ENCODE results near the gene CD300A. TPM values are rescaled to one million over a fixed set of nuclear protein-coding genes. Genes with fewer than 3 reads are reported as not detected.

The CD300A gene
- 1 to 10 TPM; 8.4 to 9.9 TPM for total RNA-seq
- polyA plus RNA-seq (ENCODE audit: insufficient read length in 2 of 2) = 1 to 10 TPM; 6.7 to 8.2 TPM
- long read RNA-seq, donor 1, partial matches to known transcripts = 0 of 3 reads
- long read RNA-seq, donor 1, other reads (novel, unspliced or antisense) = 0 of 3 reads
- long read RNA-seq, donor 2, partial matches to known transcripts = 0 of 2 reads
- long read RNA-seq, donor 2, other reads (novel, unspliced or antisense) = 0 of 2 reads
- long read RNA-seq, donor 3 = 0 reads
- long read RNA-seq, donor 4, partial matches to known transcripts = 0 of 2 reads
- long read RNA-seq, donor 4, other reads (novel, unspliced or antisense) = 0 of 2 reads

DNA sequence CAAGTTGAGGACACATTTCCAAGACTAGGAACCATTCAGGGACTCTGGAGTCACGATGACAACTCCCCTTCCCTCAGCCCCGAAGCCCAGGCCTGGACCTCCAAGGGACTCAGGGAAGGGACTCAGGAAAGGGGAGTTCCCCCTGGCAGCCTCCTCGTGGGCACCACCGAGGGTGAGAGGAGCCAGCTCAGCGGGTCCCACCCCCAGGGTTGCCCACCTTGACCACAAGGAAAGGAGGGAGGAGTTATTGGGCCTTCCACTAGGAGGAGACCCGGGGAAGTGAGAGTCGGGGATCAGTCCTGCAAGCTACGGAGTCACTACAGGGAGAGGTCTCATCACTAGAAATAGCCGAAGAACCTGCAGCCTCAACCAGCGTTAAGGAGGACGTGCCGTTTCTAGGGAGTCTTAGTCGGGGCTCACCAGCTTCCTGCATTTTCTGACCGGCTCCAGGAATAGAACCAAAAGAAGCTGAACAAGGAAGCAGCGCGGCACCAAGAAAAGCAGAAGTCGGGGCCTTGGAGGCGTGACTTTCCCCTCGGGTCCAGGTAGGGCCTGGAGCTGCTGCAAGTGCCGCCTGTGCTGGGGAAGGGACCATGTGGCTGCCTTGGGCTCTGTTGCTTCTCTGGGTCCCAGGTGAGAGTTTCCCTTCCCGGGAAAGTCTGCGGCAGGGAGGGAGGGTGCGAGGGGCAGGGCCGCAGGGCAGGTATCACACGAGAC lies at the start of gene CD300A:
CD300A (plus strand) TSS at position 524 of the 717 bp plus-strand sequence; CDS start at position 594, 70 bp downstream.
- peak within 1 kb of the TSS; percentile 27 for H3K4me3 ChIP-seq (ENCODE audit: low read depth, low read length)
- peak in 2 of 6 donors; percentile 37 to 65 for DNase-seq (ENCODE audit: low read depth in 4 of 6, low spot score in 6 of 6)
- H3K27me3 ChIP-seq (ENCODE audit: control insufficient read depth, insufficient read depth, low read length) = peaks cover 18% of the 10 kb centered on the region
- H3K27ac ChIP-seq (ENCODE audit: low read depth, low read length) = no peak within 1 kb of the TSS
- H3K9me3 ChIP-seq (ENCODE audit: control insufficient read depth, insufficient read depth, low read length) = no peaks in the 10 kb centered on the region
- H3K4me1 ChIP-seq (ENCODE audit: control insufficient read depth, insufficient read depth, low read length) = peaks cover 12% of the 10 kb centered on the region
- peaks cover 2% of the 10 kb centered on the region for H3K36me3 ChIP-seq (ENCODE audit: control insufficient read depth, insufficient read depth, low read length)
- WGBS (ENCODE audit: insufficient coverage) = 19% methylated on average over 25 of the region's 25 CpGs

DNA sequence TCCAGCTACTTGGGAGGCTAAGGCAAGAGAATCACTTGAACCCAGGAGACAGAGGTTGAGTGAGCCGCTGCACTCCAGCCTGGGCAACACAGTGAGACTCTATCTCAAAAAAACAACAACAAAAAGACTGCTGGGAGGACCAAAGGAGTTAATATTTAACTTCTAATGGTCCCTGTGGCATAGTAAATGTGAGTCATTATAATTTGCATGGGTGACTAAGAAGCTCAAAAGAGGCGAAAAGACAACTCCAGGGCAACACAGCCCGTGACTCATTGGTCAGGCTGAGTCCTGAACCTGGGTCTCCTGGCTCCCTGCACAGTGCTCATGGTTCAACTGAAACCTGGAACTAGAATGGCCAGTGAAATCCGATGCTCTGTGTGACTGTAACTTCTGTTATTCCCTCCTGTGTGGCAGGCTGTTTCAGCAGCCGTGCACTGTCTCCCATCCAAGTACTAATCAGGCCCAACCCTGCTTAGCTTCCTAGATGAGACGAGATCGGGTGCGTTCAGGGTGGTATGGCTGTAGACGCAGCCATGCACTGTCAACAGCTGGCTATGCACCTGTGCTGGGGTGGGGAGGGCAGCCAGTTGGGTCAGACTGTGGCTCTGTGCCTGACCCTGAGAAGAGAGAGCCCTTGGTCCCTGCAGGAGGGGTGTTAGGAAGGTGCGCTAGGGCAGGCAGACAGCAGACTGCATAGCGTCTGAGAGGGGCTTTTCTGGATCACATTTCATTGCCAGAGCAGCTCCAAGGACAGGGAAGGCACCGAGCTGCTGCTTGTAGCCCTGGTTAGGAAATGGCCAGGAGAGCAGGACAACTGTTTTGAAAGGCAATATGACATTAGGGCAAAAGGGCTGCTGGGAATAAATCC lies 49.0 kb upstream of the CD300A start:
- Histone ChIP-seq H3K36me3 (ENCODE audit: control insufficient read depth, insufficient read depth, low read length) (no peaks in the 10 kb centered on the region), H3K4me3 (ENCODE audit: low read depth, low read length) (no peak overlapping the region), H3K9me3 (ENCODE audit: control insufficient read depth, insufficient read depth, low read length) (no peaks in the 10 kb centered on the region), H3K4me1 (ENCODE audit: control insufficient read depth, insufficient read depth, low read length) (peaks cover 2% of the 10 kb centered on the region), H3K27ac (ENCODE audit: low read depth, low read length) (no peak overlapping the region), H3K27me3 (ENCODE audit: control insufficient read depth, insufficient read depth, low read length) (no peaks in the 10 kb centered on the region)
- no peak for DNase-seq (ENCODE audit: low read depth in 4 of 6, low spot score in 6 of 6)
- WGBS (ENCODE audit: insufficient coverage) = 57% methylated on average over 11 of the region's 12 CpGs

DNA sequence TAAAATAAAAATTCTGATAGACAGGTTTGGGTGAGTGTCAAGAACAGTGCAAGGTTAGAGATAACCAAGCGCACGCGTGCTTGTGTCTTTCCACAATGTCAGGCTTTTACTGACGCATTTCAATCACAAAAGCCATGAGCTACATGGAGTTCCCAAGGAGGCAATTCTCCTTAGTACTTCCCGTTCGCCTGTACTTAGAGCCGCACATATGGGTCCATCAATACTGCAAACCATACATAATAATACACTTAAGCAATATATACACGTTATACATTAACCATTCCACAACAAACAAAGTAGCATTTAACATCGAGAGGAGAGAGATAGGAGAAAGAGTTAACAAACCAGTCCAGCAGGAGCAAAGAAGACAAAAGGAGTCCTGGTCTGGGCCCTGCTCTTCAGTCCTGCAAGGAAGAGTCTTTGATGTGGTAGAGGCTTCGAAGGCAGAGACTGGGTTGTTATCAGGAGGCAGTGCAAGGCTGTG lies 46.5 kb upstream of the CD300A start:
- H3K4me3 ChIP-seq (ENCODE audit: low read depth, low read length) = no peak overlapping the region
- H3K27ac ChIP-seq (ENCODE audit: low read depth, low read length) = no peak overlapping the region
- 92% methylated on average over 9 of the region's 10 CpGs for WGBS (ENCODE audit: insufficient coverage)
- DNase-seq (ENCODE audit: low read depth in 4 of 6, low spot score in 6 of 6) = no peak
- H3K4me1 ChIP-seq (ENCODE audit: control insufficient read depth, insufficient read depth, low read length) = no peaks in the 10 kb centered on the region
- H3K36me3 ChIP-seq (ENCODE audit: control insufficient read depth, insufficient read depth, low read length) = no peaks in the 10 kb centered on the region
- H3K9me3 ChIP-seq (ENCODE audit: control insufficient read depth, insufficient read depth, low read length) = no peaks in the 10 kb centered on the region
- no peaks in the 10 kb centered on the region for H3K27me3 ChIP-seq (ENCODE audit: control insufficient read depth, insufficient read depth, low read length)

DNA sequence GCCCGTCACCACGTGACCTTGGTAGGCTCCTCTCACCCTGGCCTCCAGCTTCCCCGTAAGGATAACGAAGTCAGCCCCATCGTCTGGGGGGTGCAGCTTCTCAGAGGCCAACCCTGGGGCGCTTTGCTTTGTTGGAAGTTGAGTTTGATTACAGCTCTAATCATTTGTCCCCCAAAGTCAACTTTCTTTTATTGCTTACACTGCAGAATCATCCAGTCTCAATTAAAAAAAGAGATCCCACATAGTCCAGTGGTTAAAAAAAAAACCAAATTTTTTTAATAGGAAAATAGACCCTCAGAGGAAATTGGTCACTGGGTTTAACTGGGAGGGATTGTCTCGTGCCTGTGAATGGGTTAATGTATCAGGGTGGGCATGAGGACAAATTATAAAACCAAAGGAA lies 42.3 kb upstream of the CD300A start:
- H3K36me3 ChIP-seq (ENCODE audit: control insufficient read depth, insufficient read depth, low read length) = no peaks in the 10 kb centered on the region
- peaks cover 3% of the 10 kb centered on the region for H3K4me1 ChIP-seq (ENCODE audit: control insufficient read depth, insufficient read depth, low read length)
- no peak overlapping the region for H3K4me3 ChIP-seq (ENCODE audit: low read depth, low read length)
- H3K27me3 ChIP-seq (ENCODE audit: control insufficient read depth, insufficient read depth, low read length) = no peaks in the 10 kb centered on the region
- DNase-seq (ENCODE audit: low read depth in 4 of 6, low spot score in 6 of 6) = no peak
- no peak overlapping the region for H3K27ac ChIP-seq (ENCODE audit: low read depth, low read length)
- WGBS (ENCODE audit: insufficient coverage) = 80% methylated on average over 2 of the region's 7 CpGs
- no peaks in the 10 kb centered on the region for H3K9me3 ChIP-seq (ENCODE audit: control insufficient read depth, insufficient read depth, low read length)

DNA sequence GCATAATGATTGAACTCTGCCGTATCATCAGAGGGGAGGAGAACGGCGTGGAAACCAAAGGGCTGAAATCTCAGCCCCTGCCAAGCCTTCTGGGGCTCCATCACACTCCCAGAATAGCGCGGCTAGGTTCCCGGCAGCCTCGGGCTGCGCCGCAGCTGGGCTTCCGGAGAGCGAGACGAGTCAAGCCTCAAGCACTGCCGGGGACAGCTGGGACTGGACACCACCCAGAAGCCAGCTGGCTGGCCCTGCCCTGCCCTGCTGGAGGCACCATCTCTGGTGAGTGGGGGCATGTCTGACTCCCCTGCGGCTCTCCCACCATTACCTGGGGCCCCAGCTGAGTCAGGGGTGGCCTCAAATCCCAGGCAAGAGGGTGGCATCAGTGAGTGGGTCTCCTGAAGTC lies 41.8 kb upstream of the CD300A start:
- DNase-seq (ENCODE audit: low read depth in 4 of 6, low spot score in 6 of 6) = no peak
- H3K4me3 ChIP-seq (ENCODE audit: low read depth, low read length) = no peak overlapping the region
- WGBS (ENCODE audit: insufficient coverage) = 58% methylated on average over 14 of the region's 14 CpGs
- peaks cover 5% of the 10 kb centered on the region for H3K4me1 ChIP-seq (ENCODE audit: control insufficient read depth, insufficient read depth, low read length)
- no peaks in the 10 kb centered on the region for H3K36me3 ChIP-seq (ENCODE audit: control insufficient read depth, insufficient read depth, low read length)
- no peak overlapping the region for H3K27ac ChIP-seq (ENCODE audit: low read depth, low read length)
- no peaks in the 10 kb centered on the region for H3K9me3 ChIP-seq (ENCODE audit: control insufficient read depth, insufficient read depth, low read length)
- peaks cover 2% of the 10 kb centered on the region for H3K27me3 ChIP-seq (ENCODE audit: control insufficient read depth, insufficient read depth, low read length)

DNA sequence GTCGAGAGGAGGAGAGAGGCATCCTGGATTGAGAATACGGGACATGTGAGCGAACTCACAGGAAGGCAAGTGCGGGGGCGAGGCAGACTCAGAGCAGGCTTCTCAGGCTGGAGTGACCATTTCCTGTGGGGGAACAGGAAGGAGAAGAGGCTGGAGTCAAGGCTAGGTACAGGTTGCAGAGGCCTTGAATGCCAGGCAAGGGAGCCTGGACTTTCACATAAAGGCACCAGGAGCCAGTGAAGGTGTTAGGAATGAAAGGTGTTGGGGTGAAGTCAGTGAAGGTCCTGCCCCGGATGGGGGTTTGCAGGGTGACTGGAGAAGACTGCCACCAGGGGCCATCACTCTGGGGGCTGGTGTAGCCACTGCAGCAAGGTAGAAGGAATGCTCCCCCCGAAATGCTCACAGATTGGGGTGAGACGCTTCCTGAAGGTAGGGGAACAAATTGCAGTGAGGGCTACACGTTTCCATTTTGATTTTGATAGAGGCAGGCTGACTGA lies 39.8 kb upstream of the CD300A start:
- H3K27me3 ChIP-seq (ENCODE audit: control insufficient read depth, insufficient read depth, low read length) = peaks cover 19% of the 10 kb centered on the region
- no peaks in the 10 kb centered on the region for H3K9me3 ChIP-seq (ENCODE audit: control insufficient read depth, insufficient read depth, low read length)
- no peaks in the 10 kb centered on the region for H3K36me3 ChIP-seq (ENCODE audit: control insufficient read depth, insufficient read depth, low read length)
- H3K4me3 ChIP-seq (ENCODE audit: low read depth, low read length) = no peak overlapping the region
- no peak overlapping the region for H3K27ac ChIP-seq (ENCODE audit: low read depth, low read length)
- H3K4me1 ChIP-seq (ENCODE audit: control insufficient read depth, insufficient read depth, low read length) = peaks cover 25% of the 10 kb centered on the region
- WGBS (ENCODE audit: insufficient coverage) = 78% methylated on average over 9 of the region's 9 CpGs
- no peak for DNase-seq (ENCODE audit: low read depth in 4 of 6, low spot score in 6 of 6)

DNA sequence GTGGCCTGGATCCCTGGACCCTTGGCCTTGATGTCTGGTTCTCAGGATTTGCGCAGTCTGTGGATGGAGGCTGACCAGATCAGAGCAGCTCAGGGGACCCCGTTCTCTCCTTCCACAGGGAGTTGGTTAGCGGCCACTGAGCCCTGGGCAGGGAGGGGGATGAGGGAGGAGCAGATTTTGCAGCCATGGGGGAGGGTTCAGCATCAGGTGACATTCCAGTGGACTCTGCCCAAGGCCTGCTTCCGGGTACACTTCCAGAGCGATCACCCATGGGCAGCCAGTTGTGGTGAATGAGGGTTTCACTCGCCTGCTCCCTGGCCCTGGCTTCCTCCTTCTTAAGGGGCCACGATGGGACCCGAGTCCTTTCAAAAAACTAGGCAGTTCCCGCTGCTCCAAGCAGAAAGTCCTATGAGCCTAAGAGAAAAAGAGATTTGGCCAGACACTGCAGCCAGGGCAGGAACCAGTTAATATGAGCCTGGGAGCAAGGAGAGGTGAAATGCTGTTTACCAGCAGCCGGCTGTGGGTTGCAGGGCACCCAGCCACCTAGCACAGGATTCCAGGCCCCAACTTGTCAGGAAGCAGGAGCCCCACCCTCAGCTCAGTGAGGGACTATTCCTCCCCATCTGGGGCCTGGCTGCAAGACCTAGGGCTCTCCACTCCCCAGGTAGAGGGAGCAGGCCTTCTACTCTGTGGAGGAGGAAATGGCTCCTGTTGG lies 39.2 kb upstream of the CD300A start:
- H3K27ac ChIP-seq (ENCODE audit: low read depth, low read length) = no peak overlapping the region
- WGBS (ENCODE audit: insufficient coverage) = 56% methylated on average over 10 of the region's 10 CpGs
- H3K4me3 ChIP-seq (ENCODE audit: low read depth, low read length) = no peak overlapping the region
- no peak for DNase-seq (ENCODE audit: low read depth in 4 of 6, low spot score in 6 of 6)
- H3K9me3 ChIP-seq (ENCODE audit: control insufficient read depth, insufficient read depth, low read length) = no peaks in the 10 kb centered on the region
- peaks cover 30% of the 10 kb centered on the region for H3K4me1 ChIP-seq (ENCODE audit: control insufficient read depth, insufficient read depth, low read length)
- no peaks in the 10 kb centered on the region for H3K36me3 ChIP-seq (ENCODE audit: control insufficient read depth, insufficient read depth, low read length)
- H3K27me3 ChIP-seq (ENCODE audit: control insufficient read depth, insufficient read depth, low read length) = peaks cover 24% of the 10 kb centered on the region

DNA sequence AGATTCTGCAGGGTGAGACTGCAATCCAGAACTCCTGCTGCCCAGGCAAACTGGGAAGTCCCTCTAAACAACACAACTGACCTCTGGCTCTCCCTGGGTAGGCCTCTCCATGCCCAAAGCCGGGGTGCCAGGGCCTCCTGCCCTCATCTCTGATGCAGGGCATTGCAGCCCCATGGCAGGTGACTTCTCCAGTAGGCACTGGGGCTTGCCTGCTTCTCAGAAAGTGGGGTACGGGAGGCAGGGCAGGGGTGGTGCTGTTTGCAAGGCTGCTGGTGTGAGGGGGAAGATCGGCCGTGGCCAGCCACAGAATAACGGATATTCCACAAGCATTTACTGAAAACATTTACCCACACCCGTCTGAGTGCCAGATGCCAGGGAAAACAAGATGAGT lies 38.7 kb upstream of the CD300A start:
- Histone ChIP-seq H3K27me3 (ENCODE audit: control insufficient read depth, insufficient read depth, low read length) (peaks cover 28% of the 10 kb centered on the region), H3K27ac (ENCODE audit: low read depth, low read length) (no peak overlapping the region), H3K9me3 (ENCODE audit: control insufficient read depth, insufficient read depth, low read length) (no peaks in the 10 kb centered on the region), H3K4me1 (ENCODE audit: control insufficient read depth, insufficient read depth, low read length) (peaks cover 34% of the 10 kb centered on the region), H3K4me3 (ENCODE audit: low read depth, low read length) (no peak overlapping the region), H3K36me3 (ENCODE audit: control insufficient read depth, insufficient read depth, low read length) (no peaks in the 10 kb centered on the region)
- no peak for DNase-seq (ENCODE audit: low read depth in 4 of 6, low spot score in 6 of 6)
- WGBS (ENCODE audit: insufficient coverage) = no CpG with 5 or more reads among the region's 6 CpGs

Data from spinal cord (tissue), 10 donors.